Stimulated activated naive CD8-positive, alpha-beta T cell treated with anti-CD3 and anti-CD28 coated beads, Interleukin-15, Interleukin-2, amounts not matched to agents 100 ng/mL and 50 ng/mL, for 24 hours (primary cell): ENCODE measurements around the gene PRKCA.
A peak's percentile ranks its signal among the peaks of the same experiment; 100 is the strongest.

Source experiments
- H3K27ac Mint-ChIP-seq: one replicate; pipeline ENCODE4 v1.8.0; 2021; ENCODE audit warnings: mild to moderate bottlenecking, mixed read lengths
- H3K27me3 Mint-ChIP-seq: one replicate; pipeline ENCODE4 v1.8.0; 2021; ENCODE audit warnings: mixed read lengths
- H3K36me3 Mint-ChIP-seq: one replicate; pipeline ENCODE4 v1.8.0; 2021; ENCODE audit warnings: low read depth, mixed read lengths
- H3K4me1 Mint-ChIP-seq: one replicate; pipeline ENCODE4 v1.8.0; 2021; ENCODE audit warnings: low read depth, mixed read lengths
- H3K4me3 Mint-ChIP-seq: one replicate; pipeline ENCODE4 v1.8.0; 2021; ENCODE audit warnings: mild to moderate bottlenecking, mixed read lengths
- H3K9me3 Mint-ChIP-seq: one replicate; pipeline ENCODE4 v1.8.0; 2021; ENCODE audit warnings: mixed read lengths

The PRKCA gene

GRCh38 chr17:66654106-66654740 lies 351.8 kb downstream of the PRKCA start:
- Mint-ChIP-seq H3K36me3 (peaks cover 85% of the 10 kb centered on the region), H3K4me1 (peaks cover 78% of the 10 kb centered on the region), H3K4me3 (no peak overlapping the region), H3K27me3 (no peaks in the 10 kb centered on the region), H3K27ac (no peak overlapping the region), H3K9me3 (peaks cover 12% of the 10 kb centered on the region)

GRCh38 chr17:66654764-66655163 lies 352.4 kb downstream of the PRKCA start:
- no peak overlapping the region for H3K4me3 Mint-ChIP-seq
- H3K4me1 Mint-ChIP-seq, result peaks cover 72% of the 10 kb centered on the region
- H3K36me3 Mint-ChIP-seq, result peaks cover 85% of the 10 kb centered on the region
- no peak overlapping the region for H3K27ac Mint-ChIP-seq
- H3K27me3 Mint-ChIP-seq, result no peaks in the 10 kb centered on the region
- peaks cover 12% of the 10 kb centered on the region for H3K9me3 Mint-ChIP-seq

DNA sequence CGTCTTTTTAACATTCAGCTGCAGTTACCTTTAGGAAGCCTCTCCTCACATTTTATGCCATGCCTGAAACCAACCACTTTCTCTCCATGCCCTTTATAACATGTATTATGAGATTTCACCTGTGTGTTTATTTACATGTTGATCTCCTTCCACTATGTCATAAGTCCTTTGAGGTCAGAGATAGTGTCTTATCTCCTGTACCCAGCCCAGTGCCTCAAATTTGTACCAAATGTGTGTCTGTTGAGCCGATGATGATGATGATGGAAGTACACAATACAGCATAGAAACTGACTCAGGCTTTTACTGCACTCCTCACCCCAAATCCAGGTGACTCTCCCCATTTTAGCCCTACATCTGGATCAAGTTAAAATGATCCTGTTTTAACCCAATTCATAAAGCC lies 353.0 kb downstream of the PRKCA start:
- peaks cover 85% of the 10 kb centered on the region for H3K36me3 Mint-ChIP-seq
- no peaks in the 10 kb centered on the region for H3K27me3 Mint-ChIP-seq
- peaks cover 12% of the 10 kb centered on the region for H3K9me3 Mint-ChIP-seq
- H3K4me1 Mint-ChIP-seq, result peaks cover 65% of the 10 kb centered on the region
- peak overlapping the region; percentile 42 for H3K27ac Mint-ChIP-seq
- peak overlapping the region; percentile 7 for H3K4me3 Mint-ChIP-seq

GRCh38 chr17:66655861-66656260 lies 353.4 kb downstream of the PRKCA start:
- Mint-ChIP-seq H3K27me3 (no peaks in the 10 kb centered on the region), H3K9me3 (peaks cover 12% of the 10 kb centered on the region), H3K36me3 (peaks cover 82% of the 10 kb centered on the region), H3K4me1 (peaks cover 61% of the 10 kb centered on the region), H3K4me3 (peak overlapping the region; percentile 7), H3K27ac (peak overlapping the region; percentile 42)

GRCh38 chr17:66661411-66662256 lies 359.2 kb downstream of the PRKCA start:
- H3K4me1 Mint-ChIP-seq, result peaks cover 69% of the 10 kb centered on the region
- no peak overlapping the region for H3K4me3 Mint-ChIP-seq
- peaks cover 12% of the 10 kb centered on the region for H3K9me3 Mint-ChIP-seq
- H3K27me3 Mint-ChIP-seq, result no peaks in the 10 kb centered on the region
- H3K27ac Mint-ChIP-seq, result no peak overlapping the region
- H3K36me3 Mint-ChIP-seq, result peaks cover 68% of the 10 kb centered on the region

DNA sequence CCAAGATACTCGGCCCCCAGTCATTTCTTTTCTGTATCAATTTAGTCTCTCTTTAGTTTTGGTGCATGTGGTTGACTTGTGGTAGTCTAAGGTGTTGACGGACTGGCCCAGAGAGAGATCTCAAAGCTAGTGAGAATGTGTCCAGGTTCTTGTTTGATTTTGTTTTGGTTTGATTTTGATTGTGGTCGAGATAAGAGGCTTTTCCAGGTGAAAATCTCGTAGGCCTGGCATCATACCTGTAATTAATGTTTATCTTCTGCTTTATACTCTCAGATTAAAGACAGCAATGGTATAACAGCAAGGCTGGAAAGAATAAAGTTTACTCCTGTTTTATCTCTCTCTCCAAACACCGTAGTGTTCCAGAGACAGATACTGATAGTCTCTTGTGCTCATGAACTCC lies 360.1 kb downstream of the PRKCA start:
- no peak overlapping the region for H3K27ac Mint-ChIP-seq
- no peak overlapping the region for H3K4me3 Mint-ChIP-seq
- peaks cover 71% of the 10 kb centered on the region for H3K4me1 Mint-ChIP-seq
- no peaks in the 10 kb centered on the region for H3K27me3 Mint-ChIP-seq
- H3K9me3 Mint-ChIP-seq, result peaks cover 11% of the 10 kb centered on the region
- peaks cover 67% of the 10 kb centered on the region for H3K36me3 Mint-ChIP-seq

GRCh38 chr17:66663041-66663606 lies 360.7 kb downstream of the PRKCA start:
- peaks cover 6% of the 10 kb centered on the region for H3K9me3 Mint-ChIP-seq
- H3K27ac Mint-ChIP-seq, result no peak overlapping the region
- H3K4me3 Mint-ChIP-seq, result no peak overlapping the region
- no peaks in the 10 kb centered on the region for H3K27me3 Mint-ChIP-seq
- peaks cover 67% of the 10 kb centered on the region for H3K36me3 Mint-ChIP-seq
- peaks cover 71% of the 10 kb centered on the region for H3K4me1 Mint-ChIP-seq

DNA sequence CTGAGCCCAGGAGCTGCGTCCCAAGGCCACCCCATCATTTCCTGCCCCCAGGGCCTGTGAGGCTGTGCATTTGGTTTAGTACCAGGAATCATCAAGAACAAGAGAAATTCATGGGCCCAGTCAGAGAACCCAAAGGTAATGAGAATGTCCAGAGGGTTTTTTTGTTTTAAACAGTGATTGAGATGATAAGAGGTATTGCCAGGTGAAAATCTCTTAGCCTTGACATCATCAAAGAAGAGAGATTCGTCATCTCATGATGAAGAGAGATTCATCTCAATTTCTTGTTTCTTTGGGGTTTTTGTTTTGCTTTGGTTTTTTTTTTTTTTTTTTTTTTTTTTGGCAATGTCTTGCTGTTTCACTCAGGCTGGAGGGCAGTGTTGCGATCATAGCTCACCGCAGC lies 361.9 kb downstream of the PRKCA start:
- H3K27ac Mint-ChIP-seq, result no peak overlapping the region
- peaks cover 66% of the 10 kb centered on the region for H3K36me3 Mint-ChIP-seq
- peaks cover 74% of the 10 kb centered on the region for H3K4me1 Mint-ChIP-seq
- H3K9me3 Mint-ChIP-seq, result no peaks in the 10 kb centered on the region
- H3K27me3 Mint-ChIP-seq, result no peaks in the 10 kb centered on the region
- H3K4me3 Mint-ChIP-seq, result no peak overlapping the region

GRCh38 chr17:66665194-66665593 lies 362.8 kb downstream of the PRKCA start:
- Mint-ChIP-seq H3K27me3 (no peaks in the 10 kb centered on the region), H3K27ac (no peak overlapping the region), H3K36me3 (peaks cover 64% of the 10 kb centered on the region), H3K4me1 (peaks cover 78% of the 10 kb centered on the region), H3K9me3 (no peaks in the 10 kb centered on the region), H3K4me3 (no peak overlapping the region)

GRCh38 chr17:66667090-66667489 lies 364.7 kb downstream of the PRKCA start:
- Mint-ChIP-seq H3K36me3 (peaks cover 54% of the 10 kb centered on the region), H3K27ac (peak overlapping the region; percentile 66), H3K4me3 (peak overlapping the region; percentile 47), H3K27me3 (no peaks in the 10 kb centered on the region), H3K9me3 (no peaks in the 10 kb centered on the region), H3K4me1 (peaks cover 80% of the 10 kb centered on the region)

- peaks cover 80% of the 10 kb centered on the region for H3K4me1 Mint-ChIP-seq
- no peaks in the 10 kb centered on the region for H3K27me3 Mint-ChIP-seq
- H3K27ac Mint-ChIP-seq, result peak overlapping the region; percentile 66
- peak overlapping the region; percentile 47 for H3K4me3 Mint-ChIP-seq
- no peaks in the 10 kb centered on the region for H3K9me3 Mint-ChIP-seq
- peaks cover 49% of the 10 kb centered on the region for H3K36me3 Mint-ChIP-seq
Observed at GRCh38 chr17:66667491-66668030, 365.1 kb downstream of the PRKCA start.

DNA sequence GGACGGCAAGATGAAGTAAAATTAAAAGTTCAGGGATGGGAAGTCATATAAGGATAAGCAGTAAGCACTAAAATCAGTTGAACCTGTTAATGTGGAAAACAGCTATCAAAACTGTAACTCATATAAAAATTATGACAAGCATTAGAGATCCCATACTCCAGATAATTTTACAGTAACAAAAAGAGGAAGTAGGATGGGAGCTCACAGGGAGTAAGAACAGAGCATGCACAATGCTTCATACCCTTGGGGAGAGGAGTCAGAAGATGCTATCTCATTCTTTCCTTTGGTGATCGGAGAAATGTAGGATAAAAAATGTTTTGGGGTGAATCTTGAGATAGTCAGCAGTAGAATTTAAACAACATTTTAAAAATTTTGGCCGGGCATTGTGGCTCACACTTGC lies 367.8 kb downstream of the PRKCA start:
- Mint-ChIP-seq H3K4me3 (no peak overlapping the region), H3K27ac (no peak overlapping the region), H3K4me1 (peaks cover 77% of the 10 kb centered on the region), H3K9me3 (no peaks in the 10 kb centered on the region), H3K36me3 (peaks cover 36% of the 10 kb centered on the region), H3K27me3 (no peaks in the 10 kb centered on the region)

DNA sequence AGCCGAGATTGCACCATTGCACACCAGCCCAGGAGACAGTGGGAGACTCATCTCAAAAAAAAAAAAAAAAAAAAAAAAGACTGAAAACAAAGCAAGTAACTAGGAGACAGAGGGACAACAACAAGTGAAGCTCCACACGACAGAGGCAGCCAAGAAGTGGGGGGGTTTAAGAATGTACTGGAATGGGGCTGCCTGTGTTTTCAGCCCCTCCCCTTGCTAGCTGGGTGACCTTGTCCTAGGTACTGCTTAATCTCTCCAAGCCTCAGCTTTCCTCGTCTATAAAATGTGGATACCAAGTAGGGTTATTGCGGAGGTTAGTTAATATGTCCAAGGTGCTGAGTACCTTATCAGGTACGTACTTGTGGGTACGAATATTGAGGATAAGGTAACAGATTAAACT lies 368.7 kb downstream of the PRKCA start:
- Mint-ChIP-seq H3K4me1 (peaks cover 71% of the 10 kb centered on the region), H3K27ac (no peak overlapping the region), H3K36me3 (peaks cover 32% of the 10 kb centered on the region)

DNA sequence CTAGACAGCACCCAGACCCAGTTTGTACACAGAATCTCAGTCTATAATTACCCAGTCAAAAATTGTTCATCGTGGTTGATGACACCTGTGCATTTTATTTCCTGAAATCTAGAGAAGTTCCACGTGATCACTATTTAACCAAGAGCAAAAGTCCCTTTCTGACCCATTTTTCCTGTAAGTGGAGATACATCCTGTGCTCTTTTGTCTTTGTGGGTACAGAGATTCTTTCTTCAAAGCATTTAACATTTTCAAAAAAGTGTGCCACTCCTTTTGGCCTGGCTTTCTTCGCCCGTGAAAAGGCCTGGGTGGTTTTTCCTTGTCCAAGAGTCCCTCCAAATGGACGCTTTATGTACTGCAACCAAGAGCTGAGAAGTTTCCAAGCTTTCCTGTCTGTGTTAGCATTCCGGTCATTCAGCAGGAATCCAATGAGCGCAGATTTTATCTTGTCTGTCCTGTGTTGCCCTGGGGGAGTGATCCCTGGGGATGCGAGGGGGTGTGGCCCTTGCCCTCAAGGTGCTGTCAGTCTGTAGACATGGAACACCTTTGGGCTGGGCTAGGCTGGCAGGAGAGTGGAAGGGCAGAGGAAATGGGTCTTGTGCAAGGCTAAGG lies 371.4 kb downstream of the PRKCA start:
- Mint-ChIP-seq H3K27ac (peak overlapping the region; percentile 67), H3K27me3 (no peaks in the 10 kb centered on the region), H3K4me1 (peaks cover 72% of the 10 kb centered on the region), H3K36me3 (peaks cover 30% of the 10 kb centered on the region), H3K4me3 (no peak overlapping the region), H3K9me3 (peaks cover 4% of the 10 kb centered on the region)

More for the DNA sequence above, 368.7 kb downstream of the PRKCA start:
- H3K9me3 Mint-ChIP-seq, result no peaks in the 10 kb centered on the region
- H3K4me3 Mint-ChIP-seq, result no peak overlapping the region
- H3K27me3 Mint-ChIP-seq, result no peaks in the 10 kb centered on the region
